ENCODE measurements around the gene STPG2.

- no peak for TF ChIP-seq EZH2 (IDR thresholded peaks at IDR 0.05; ENCODE audit: insufficient read depth, poor library complexity, severe bottlenecking)
- no peak for TF ChIP-seq EZH2phosphoT487 (IDR thresholded peaks at IDR 0.05; ENCODE audit: insufficient read depth, low read depth)
These were observed 487.1 kb downstream of the STPG2 start for GRCh38 chr4:97656044-97656720.
